Effector memory CD4-positive, alpha-beta T cell (primary cell): ENCODE data around the gene CRTAC1.

Source experiments
- DNase-seq, 3 donors: peaks; one replicate each; pipeline ENCODE4 v3.0.0-alpha.2; 2020
- H3K27ac ChIP-seq: 2 replicates; pipeline ENCODE4 v1.7.0; 2013; ENCODE audit warnings: mild to moderate bottlenecking, low read length, moderate library complexity; ENCODE audit not compliant: insufficient read depth, poor library complexity, severe bottlenecking
- H3K27me3 ChIP-seq: replicated peaks from 2 replicates; pipeline ENCODE4 v1.7.0; 2013; ENCODE audit warnings: mild to moderate bottlenecking, low read length; ENCODE audit not compliant: insufficient read depth, control insufficient read depth, poor library complexity, severe bottlenecking
- H3K36me3 ChIP-seq: 2 replicates; pipeline ENCODE4 v1.7.0; 2013; ENCODE audit warnings: mild to moderate bottlenecking, low read length, moderate library complexity; ENCODE audit not compliant: control insufficient read depth, insufficient read depth
- H3K4me1 ChIP-seq: 2 replicates; pipeline ENCODE4 v1.7.0; 2013; ENCODE audit warnings: low read length, mild to moderate bottlenecking; ENCODE audit not compliant: control insufficient read depth, insufficient read depth, poor library complexity, severe bottlenecking
- H3K4me3 ChIP-seq: 2 replicates; pipeline ENCODE4 v1.7.0; 2013; ENCODE audit warnings: low read length, low read depth, mild to moderate bottlenecking; ENCODE audit not compliant: insufficient read depth, poor library complexity, severe bottlenecking
- H3K9me3 ChIP-seq: 2 replicates; pipeline ENCODE4 v1.7.0; 2013; ENCODE audit warnings: mild to moderate bottlenecking, low read length, moderate library complexity; ENCODE audit not compliant: control insufficient read depth
- total RNA-seq, 3 donors: gene quantifications; one replicate each; lab custom pipeline; 2026; lab: John Stamatoyannopoulos, UW

CRTAC1 gene
- 0 to 0.09 (median 0) reads per million in 3 donors for total RNA-seq

DNA sequence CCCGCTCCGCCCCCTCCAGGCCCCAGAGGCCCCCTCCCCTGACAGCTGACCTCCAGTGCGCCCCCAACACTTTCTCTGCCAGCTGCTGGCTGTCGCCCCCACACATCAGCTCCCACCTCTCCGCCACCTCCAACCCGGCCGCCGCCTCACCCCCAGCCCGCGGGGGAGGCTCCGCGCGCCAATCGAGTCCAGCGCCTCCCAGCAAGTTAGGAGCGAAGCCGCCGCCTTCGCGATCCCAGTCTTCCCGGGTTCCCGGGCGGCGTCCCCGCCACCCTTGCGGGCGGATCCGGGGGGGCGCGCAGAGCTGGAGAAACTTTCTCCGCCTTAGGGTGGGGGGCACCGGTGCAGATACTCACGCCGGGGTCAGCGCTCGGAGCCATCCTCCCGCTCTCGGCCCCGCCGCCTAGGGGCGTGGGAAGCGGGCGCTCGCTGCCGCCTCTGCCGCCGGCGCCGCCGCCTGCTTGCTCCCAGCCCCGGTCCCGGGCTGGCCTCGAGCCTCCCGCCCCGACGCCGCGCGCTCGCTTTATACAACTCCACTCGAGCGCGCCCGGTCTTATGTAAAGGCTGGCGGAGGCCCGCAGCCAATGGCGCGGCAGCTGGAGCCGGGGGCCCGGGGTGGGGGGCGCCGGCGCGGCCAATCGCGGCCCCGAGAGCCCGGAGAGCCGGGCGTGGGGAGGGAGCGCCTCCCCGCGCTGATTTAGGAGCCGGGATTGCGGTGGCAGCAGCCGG lies at the start of gene CRTAC1:
Gene CRTAC1, minus strand, starts transcription at position 529 of the 729 bp plus-strand sequence. Its CDS starts 149 bp downstream, at position 380.
- H3K4me3 ChIP-seq, result no peak within 1 kb of the TSS
- H3K4me1 ChIP-seq, result peaks cover 10% of the 10 kb centered on the region
- no peak within 1 kb of the TSS for H3K27ac ChIP-seq
- H3K27me3 ChIP-seq, result peaks cover 38% of the 10 kb centered on the region
- no peaks in the 10 kb centered on the region for H3K9me3 ChIP-seq
- no peak for DNase-seq
- no peaks in the 10 kb centered on the region for H3K36me3 ChIP-seq

DNA sequence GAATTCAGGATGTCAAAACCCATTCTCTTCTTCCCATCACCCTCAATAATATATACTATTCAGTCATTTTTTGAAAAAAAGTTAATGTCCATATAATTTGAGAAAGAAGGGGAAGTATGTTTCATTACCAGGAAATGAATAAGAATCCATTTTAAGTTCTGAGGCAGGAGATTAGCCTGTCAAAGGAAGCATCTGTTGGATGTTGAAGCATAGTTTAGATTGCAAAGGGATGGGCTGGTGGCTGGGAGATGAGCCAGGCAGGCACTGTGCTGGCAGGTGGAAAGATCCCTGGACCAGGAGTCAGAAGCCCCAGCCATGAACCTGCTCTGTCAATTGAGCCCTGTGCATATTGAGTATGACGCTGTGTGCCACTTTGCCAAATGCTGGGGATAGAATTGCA lies 48.4 kb upstream of the CRTAC1 start:
- no peak overlapping the region for H3K4me3 ChIP-seq
- no peak overlapping the region for H3K27ac ChIP-seq
- DNase-seq, result no peak
- H3K9me3 ChIP-seq, result no peaks in the 10 kb centered on the region
- H3K36me3 ChIP-seq, result no peaks in the 10 kb centered on the region
- no peaks in the 10 kb centered on the region for H3K27me3 ChIP-seq
- H3K4me1 ChIP-seq, result no peaks in the 10 kb centered on the region

- Histone ChIP-seq H3K36me3 (no peaks in the 10 kb centered on the region), H3K27me3 (no peaks in the 10 kb centered on the region), H3K4me1 (no peaks in the 10 kb centered on the region), H3K4me3 (no peak overlapping the region), H3K27ac (no peak overlapping the region), H3K9me3 (no peaks in the 10 kb centered on the region)
- no peak for DNase-seq
These were observed 46.8 kb upstream of the CRTAC1 start for GRCh38 chr10:98077223-98077622.

DNA sequence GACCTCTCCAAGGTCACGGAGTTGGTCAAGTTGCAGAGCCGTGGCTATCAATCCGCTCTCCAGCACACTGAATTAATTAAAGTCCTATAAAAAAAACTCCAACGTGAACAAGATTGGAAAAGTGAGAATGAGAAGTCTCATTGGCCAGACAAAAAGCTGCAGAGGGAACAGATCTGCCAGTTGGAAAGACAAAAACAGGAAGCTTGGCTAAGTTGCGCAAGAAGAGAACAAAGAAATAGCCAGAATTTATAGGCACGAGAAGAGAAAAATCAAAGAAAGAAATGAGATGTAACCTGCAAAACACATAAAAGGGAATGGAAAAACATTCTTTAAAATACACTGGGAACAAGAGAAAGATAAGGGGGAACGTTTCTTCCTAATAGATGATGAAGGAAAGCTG lies 45.7 kb upstream of the CRTAC1 start:
- no peaks in the 10 kb centered on the region for H3K36me3 ChIP-seq
- no peaks in the 10 kb centered on the region for H3K27me3 ChIP-seq
- H3K4me3 ChIP-seq, result no peak overlapping the region
- no peak overlapping the region for H3K27ac ChIP-seq
- no peaks in the 10 kb centered on the region for H3K9me3 ChIP-seq
- no peaks in the 10 kb centered on the region for H3K4me1 ChIP-seq
- no peak for DNase-seq

GRCh38 chr10:98074315-98074911 lies 44.0 kb upstream of the CRTAC1 start:
- H3K9me3 ChIP-seq, result no peaks in the 10 kb centered on the region
- no peaks in the 10 kb centered on the region for H3K4me1 ChIP-seq
- no peak overlapping the region for H3K27ac ChIP-seq
- H3K36me3 ChIP-seq, result no peaks in the 10 kb centered on the region
- no peak for DNase-seq
- no peaks in the 10 kb centered on the region for H3K27me3 ChIP-seq
- no peak overlapping the region for H3K4me3 ChIP-seq

DNA sequence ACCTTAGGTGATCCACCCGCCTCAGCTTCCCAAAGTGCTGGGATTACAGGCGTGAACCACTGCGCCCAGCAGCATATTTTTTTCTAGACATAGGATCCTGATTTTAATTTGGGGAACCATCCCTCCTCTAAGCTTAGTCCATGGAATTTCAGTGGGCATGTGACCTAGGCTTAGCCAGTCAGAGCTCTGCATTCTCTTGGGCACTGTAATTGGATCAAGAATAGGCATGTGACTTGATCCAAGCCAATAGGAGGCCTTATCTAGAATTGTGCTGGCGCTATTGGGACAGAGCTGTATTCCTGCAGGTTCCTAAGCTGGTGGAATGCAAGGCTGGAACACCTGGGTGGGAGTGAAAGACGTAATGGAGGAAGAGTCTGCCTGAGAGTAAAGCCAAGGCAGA lies 36.7 kb upstream of the CRTAC1 start:
- Histone ChIP-seq H3K4me3 (no peak overlapping the region), H3K4me1 (no peaks in the 10 kb centered on the region), H3K27me3 (no peaks in the 10 kb centered on the region)

DNA sequence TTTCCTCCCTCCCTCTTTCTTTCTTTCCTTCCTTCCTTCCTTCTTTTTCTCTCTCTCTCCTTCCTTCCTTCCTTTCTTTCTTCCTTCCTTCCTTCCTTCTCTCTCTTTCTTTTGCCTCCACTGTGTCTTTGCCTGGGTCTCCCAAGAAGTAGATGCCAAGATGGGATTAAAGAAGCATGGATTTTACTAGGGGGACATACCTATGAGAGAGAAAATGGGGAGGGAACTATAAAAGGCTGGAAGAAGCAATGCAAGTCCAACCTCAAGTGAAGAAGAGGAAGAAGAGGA lies 33.3 kb upstream of the CRTAC1 start:
- no peak for DNase-seq
- Histone ChIP-seq H3K4me1 (no peaks in the 10 kb centered on the region), H3K27me3 (no peaks in the 10 kb centered on the region), H3K4me3 (no peak overlapping the region), H3K27ac (no peak overlapping the region), H3K9me3 (no peaks in the 10 kb centered on the region), H3K36me3 (no peaks in the 10 kb centered on the region)

More for the DNA sequence above, 36.7 kb upstream of the CRTAC1 start:
- Histone ChIP-seq H3K9me3 (no peaks in the 10 kb centered on the region), H3K27ac (no peak overlapping the region), H3K36me3 (no peaks in the 10 kb centered on the region)
- no peak for DNase-seq

DNA sequence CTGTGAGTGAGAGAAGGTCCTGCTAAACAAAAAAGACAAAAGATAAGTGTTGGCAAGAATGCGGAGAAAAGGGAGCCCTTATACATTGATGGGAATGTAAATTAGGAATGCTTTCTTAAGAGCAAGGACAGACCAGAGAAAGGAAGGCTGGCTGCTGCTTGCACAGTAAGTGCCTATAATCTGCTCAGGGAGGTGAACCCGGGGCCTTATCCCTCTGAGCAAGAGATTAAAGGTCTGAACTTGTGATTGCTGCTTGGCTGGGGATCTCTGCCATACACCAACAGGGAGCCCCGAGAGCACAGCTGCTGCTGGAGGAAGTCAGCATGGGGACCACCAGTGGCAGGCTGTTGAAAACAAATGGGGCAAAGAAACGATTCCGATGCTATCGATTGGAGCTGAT lies 32.0 kb upstream of the CRTAC1 start:
- no peak for DNase-seq
- Histone ChIP-seq H3K27ac (no peak overlapping the region), H3K4me3 (no peak overlapping the region), H3K36me3 (no peaks in the 10 kb centered on the region), H3K9me3 (no peaks in the 10 kb centered on the region), H3K27me3 (no peaks in the 10 kb centered on the region), H3K4me1 (no peaks in the 10 kb centered on the region)

DNA sequence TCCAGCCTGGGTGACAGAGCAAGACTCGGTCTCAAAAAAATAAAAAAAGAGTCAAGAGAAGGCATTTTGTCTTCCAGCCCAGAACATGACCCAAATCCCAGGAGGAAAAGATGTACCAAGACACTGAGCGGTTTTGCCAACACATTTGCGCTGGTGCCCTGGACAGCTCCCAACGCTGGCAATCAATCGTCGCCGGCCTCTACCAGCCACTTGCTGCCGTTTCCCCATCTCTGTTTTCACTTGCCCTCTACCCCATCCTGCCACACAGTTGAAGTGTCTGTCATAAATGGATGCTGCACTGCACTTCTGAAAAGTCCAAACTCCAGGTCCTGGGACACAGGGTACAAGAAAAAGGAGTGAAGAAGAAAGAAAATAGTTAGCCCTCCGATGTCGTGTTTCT lies 29.7 kb upstream of the CRTAC1 start:
- no peaks in the 10 kb centered on the region for H3K4me1 ChIP-seq
- H3K27ac ChIP-seq, result no peak overlapping the region
- no peaks in the 10 kb centered on the region for H3K36me3 ChIP-seq
- DNase-seq, result no peak
- no peak overlapping the region for H3K4me3 ChIP-seq
- no peaks in the 10 kb centered on the region for H3K9me3 ChIP-seq
- no peaks in the 10 kb centered on the region for H3K27me3 ChIP-seq

GRCh38 chr10:98058295-98058694 lies 27.9 kb upstream of the CRTAC1 start:
- H3K27me3 ChIP-seq, result no peaks in the 10 kb centered on the region
- H3K4me3 ChIP-seq, result no peak overlapping the region
- no peaks in the 10 kb centered on the region for H3K36me3 ChIP-seq
- no peaks in the 10 kb centered on the region for H3K9me3 ChIP-seq
- H3K4me1 ChIP-seq, result no peaks in the 10 kb centered on the region
- no peak for DNase-seq
- H3K27ac ChIP-seq, result no peak overlapping the region
